ENCODE results near the gene RHBDD3.
A peak's percentile ranks its signal among the peaks of the same experiment; 100 is the strongest.
"Not testable (repeated sequence)": the region's sequence is repeated elsewhere in the genome, so short reads cannot be mapped to it uniquely, and the experiment has no call there.

The RHBDD3 gene

GRCh38 chr22:29245626-29246385, 22.0 kb downstream of the RHBDD3 start:
- Histone ChIP-seq H3K4me2 (ENCODE audit: low read length, poor library complexity, severe bottlenecking) (no peak overlapping the region), H3K4me3 (ENCODE audit: insufficient read depth in 1 of 2, low read depth in 1 of 2, low read length in 2 of 2) (no peak overlapping the region), H3K4me1 (ENCODE audit: control insufficient read depth, insufficient read depth, low read depth, low read length) (peaks cover 2% of the 10 kb centered on the region), H2BK12ac (ENCODE audit: low read length in 2 of 2) (no peak overlapping the region), H3K27me3 (ENCODE audit: control insufficient read depth in 1 of 2, insufficient read depth in 1 of 2, low read length in 2 of 2) (peaks cover 8 to 18% of the 10 kb centered on the region in 2 experiments), H3K9ac (ENCODE audit: low read length) (no peak overlapping the region), H4K91ac (ENCODE audit: low read length) (peak overlapping the region; percentile 39), H3K23ac (ENCODE audit: low read length in 2 of 2) (no peak overlapping the region), H3K36me3 (ENCODE audit: control insufficient read depth in 1 of 2, insufficient read depth in 2 of 2, low read depth in 1 of 2, low read length in 2 of 2) (no peaks in the 10 kb centered on the region), H2AFZ (ENCODE audit: low read depth, low read length) (no peak overlapping the region), H3K9me3 (ENCODE audit: control insufficient read depth, low read length) (peaks cover 9% of the 10 kb centered on the region), H2AK5ac (ENCODE audit: low read length, severe bottlenecking) (no peak overlapping the region), H3K27ac (ENCODE audit: low read length, poor library complexity, severe bottlenecking) (no peak overlapping the region), H2BK15ac (ENCODE audit: low read depth, poor library complexity, severe bottlenecking) (peak overlapping the region; percentile 84), H3K4ac (ENCODE audit: low read depth in 1 of 2, low read length in 2 of 2) (no peak overlapping the region), H2BK5ac (ENCODE audit: low read depth, low read length, poor library complexity, severe bottlenecking) (no peak overlapping the region), H2BK120ac (ENCODE audit: low read depth, low read length) (no peak overlapping the region), H3K79me1 (replicated peaks; ENCODE audit: low read length, poor library complexity, severe bottlenecking) (no peaks in the 10 kb centered on the region), H3K14ac (ENCODE audit: low read length in 2 of 2) (no peak overlapping the region), H3K18ac (ENCODE audit: low read depth in 1 of 2, low read length in 2 of 2) (no peak overlapping the region), H4K8ac (ENCODE audit: low read length) (peak overlapping the region; percentile 63)
- peak; percentile 62 for DNase-seq
- WGBS = 46% methylated on average over 10 of the region's 11 CpGs

DNA sequence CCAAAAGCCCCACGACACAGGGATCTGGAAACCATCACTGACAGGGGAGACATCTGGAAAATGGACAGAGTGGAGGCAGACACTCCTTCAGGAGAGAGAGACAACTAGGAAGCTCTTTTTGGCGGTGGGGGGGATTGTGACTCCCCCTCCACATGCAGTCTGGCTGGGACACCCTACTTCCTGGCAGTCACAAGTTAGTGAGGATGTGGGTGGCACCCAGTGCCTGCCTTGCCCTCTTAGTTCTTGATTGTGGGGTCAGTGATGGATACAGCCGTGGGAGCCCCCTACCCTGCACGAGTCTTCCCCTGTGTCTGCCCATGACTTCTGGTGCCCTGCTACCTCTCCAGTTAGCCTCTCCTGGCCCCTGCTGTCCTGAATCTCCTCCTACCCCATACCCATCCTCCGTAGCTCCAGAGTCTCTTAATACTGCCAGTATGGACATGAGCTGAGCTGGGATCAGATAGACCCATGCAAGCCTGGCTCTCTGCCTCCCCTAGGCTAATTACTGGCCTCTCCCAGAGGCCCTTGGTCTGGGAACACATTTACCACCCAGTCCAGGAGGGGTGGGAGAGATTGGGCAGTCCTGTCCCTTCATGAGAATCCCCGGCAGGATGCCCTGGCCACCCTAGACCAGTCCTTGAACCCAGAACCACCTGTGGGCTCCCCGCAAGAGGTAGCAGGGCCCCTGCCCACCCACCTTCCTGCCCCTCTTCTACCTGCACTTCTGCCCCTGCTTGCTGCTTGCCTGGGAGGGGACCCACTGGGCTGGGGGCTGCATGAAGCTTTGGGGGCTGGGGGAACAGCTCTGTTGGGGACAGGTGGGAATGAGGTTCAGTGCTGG, 22.8 kb downstream of the RHBDD3 start:
- Histone ChIP-seq H3K36me3 (ENCODE audit: control insufficient read depth in 1 of 2, insufficient read depth in 2 of 2, low read depth in 1 of 2, low read length in 2 of 2) (no peaks in the 10 kb centered on the region), H3K79me1 (replicated peaks; ENCODE audit: low read length, poor library complexity, severe bottlenecking) (no peaks in the 10 kb centered on the region), H3K18ac (ENCODE audit: low read depth in 1 of 2, low read length in 2 of 2) (peak overlapping the region in 1 of 2 experiments; percentile 19), H3K4me1 (ENCODE audit: control insufficient read depth, insufficient read depth, low read depth, low read length) (peaks cover 2% of the 10 kb centered on the region), H2BK12ac (ENCODE audit: low read length in 2 of 2) (no peak overlapping the region), H2BK120ac (ENCODE audit: low read depth, low read length) (no peak overlapping the region), H3K27ac (ENCODE audit: low read length, poor library complexity, severe bottlenecking) (no peak overlapping the region), H3K23ac (ENCODE audit: low read length in 2 of 2) (no peak overlapping the region), H3K4ac (ENCODE audit: low read depth in 1 of 2, low read length in 2 of 2) (no peak overlapping the region), H2AFZ (ENCODE audit: low read depth, low read length) (no peak overlapping the region), H3K27me3 (ENCODE audit: control insufficient read depth in 1 of 2, insufficient read depth in 1 of 2, low read length in 2 of 2) (peaks cover 8 to 18% of the 10 kb centered on the region in 2 experiments), H3K4me2 (ENCODE audit: low read length, poor library complexity, severe bottlenecking) (no peak overlapping the region), H3K9me3 (ENCODE audit: control insufficient read depth, low read length) (peaks cover 15% of the 10 kb centered on the region), H2BK5ac (ENCODE audit: low read depth, low read length, poor library complexity, severe bottlenecking) (no peak overlapping the region), H3K14ac (ENCODE audit: low read length in 2 of 2) (no peak overlapping the region), H3K9ac (ENCODE audit: low read length) (no peak overlapping the region), H2BK15ac (ENCODE audit: low read depth, poor library complexity, severe bottlenecking) (no peak overlapping the region), H2AK5ac (ENCODE audit: low read length, severe bottlenecking) (no peak overlapping the region), H3K4me3 (ENCODE audit: insufficient read depth in 1 of 2, low read depth in 1 of 2, low read length in 2 of 2) (no peak overlapping the region), H4K91ac (ENCODE audit: low read length) (peak overlapping the region; percentile 46), H4K8ac (ENCODE audit: low read length) (peak overlapping the region; percentile 63)
- no peak for DNase-seq
- 78% methylated on average over 4 of the region's 7 CpGs for WGBS

DNA sequence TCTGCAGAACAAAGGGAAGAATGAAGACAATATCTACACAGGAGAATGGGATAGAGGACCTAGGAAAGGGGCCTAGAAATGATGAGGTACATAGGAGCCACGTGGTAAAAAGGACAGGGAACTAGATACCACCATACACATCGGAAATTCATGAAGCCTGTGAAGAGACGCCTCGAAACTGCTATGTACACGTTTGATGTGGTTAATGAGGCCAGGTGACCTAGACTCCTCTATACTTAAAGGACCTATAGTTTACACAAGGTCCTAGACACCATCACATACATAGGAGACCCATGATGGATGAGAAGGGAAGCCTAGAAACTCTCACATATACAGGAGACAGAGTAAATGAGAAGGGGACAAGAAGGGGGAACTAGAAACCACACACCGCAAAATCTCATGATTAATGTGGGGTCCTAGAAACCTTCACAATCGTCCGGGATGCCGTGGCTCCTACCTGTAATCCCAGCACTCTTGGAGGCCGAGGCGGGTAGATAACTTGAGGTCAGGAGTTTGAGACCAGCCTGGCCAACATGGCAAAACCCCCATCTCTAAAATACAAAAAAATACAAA, 23.8 kb downstream of the RHBDD3 start:
- no peak overlapping the region for H3K9ac ChIP-seq (ENCODE audit: low read length)
- H3K4me3 ChIP-seq (ENCODE audit: insufficient read depth in 1 of 2, low read depth in 1 of 2, low read length in 2 of 2) = no peak overlapping the region
- no peaks in the 10 kb centered on the region for H3K36me3 ChIP-seq (ENCODE audit: control insufficient read depth in 1 of 2, insufficient read depth in 2 of 2, low read depth in 1 of 2, low read length in 2 of 2)
- no peak overlapping the region for H3K4ac ChIP-seq (ENCODE audit: low read depth in 1 of 2, low read length in 2 of 2)
- H2BK12ac ChIP-seq (ENCODE audit: low read length in 2 of 2) = no peak overlapping the region
- H2BK5ac ChIP-seq (ENCODE audit: low read depth, low read length, poor library complexity, severe bottlenecking) = no peak overlapping the region
- H3K27me3 ChIP-seq (ENCODE audit: control insufficient read depth in 1 of 2, insufficient read depth in 1 of 2, low read length in 2 of 2) = peaks cover 8 to 18% of the 10 kb centered on the region in 2 experiments
- H3K27ac ChIP-seq (ENCODE audit: low read length, poor library complexity, severe bottlenecking) = no peak overlapping the region
- no peak overlapping the region for H3K23ac ChIP-seq (ENCODE audit: low read length in 2 of 2)
- no peak overlapping the region for H4K8ac ChIP-seq (ENCODE audit: low read length)
- no peak for DNase-seq
- no peak overlapping the region for H2AFZ ChIP-seq (ENCODE audit: low read depth, low read length)
- 88% methylated on average over 11 of the region's 11 CpGs for WGBS
- no peak overlapping the region for H3K18ac ChIP-seq (ENCODE audit: low read depth in 1 of 2, low read length in 2 of 2)
- H3K9me3 ChIP-seq (ENCODE audit: control insufficient read depth, low read length) = peaks cover 21% of the 10 kb centered on the region
- H2BK15ac ChIP-seq (ENCODE audit: low read depth, poor library complexity, severe bottlenecking) = no peak overlapping the region
- H4K91ac ChIP-seq (ENCODE audit: low read length) = no peak overlapping the region
- H3K4me1 ChIP-seq (ENCODE audit: control insufficient read depth, insufficient read depth, low read depth, low read length) = peaks cover 2% of the 10 kb centered on the region
- no peaks in the 10 kb centered on the region for H3K79me1 ChIP-seq (replicated peaks; ENCODE audit: low read length, poor library complexity, severe bottlenecking)
- no peak overlapping the region for H3K14ac ChIP-seq (ENCODE audit: low read length in 2 of 2)
- no peak overlapping the region for H2AK5ac ChIP-seq (ENCODE audit: low read length, severe bottlenecking)
- no peak overlapping the region for H2BK120ac ChIP-seq (ENCODE audit: low read depth, low read length)
- H3K4me2 ChIP-seq (ENCODE audit: low read length, poor library complexity, severe bottlenecking) = no peak overlapping the region

DNA sequence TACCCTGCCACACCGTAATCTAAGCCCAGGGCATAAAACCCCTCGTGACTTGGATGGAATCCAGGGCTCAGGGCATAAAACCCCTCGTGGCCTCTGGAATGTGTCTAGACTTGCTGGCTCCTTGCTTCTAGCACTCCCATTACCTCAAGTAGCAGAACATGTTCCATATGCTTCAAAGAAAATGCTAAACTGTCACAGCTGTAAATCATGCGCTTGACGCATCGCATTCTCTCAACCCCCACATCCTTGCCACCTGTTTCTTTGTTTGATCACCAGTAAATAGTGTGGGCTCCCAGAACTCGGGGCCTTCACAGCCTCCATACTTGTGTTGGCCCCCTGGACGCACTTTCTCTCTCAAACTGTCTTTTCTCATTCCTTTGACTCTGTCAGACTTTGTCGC, 27.3 kb downstream of the RHBDD3 start:
- H3K14ac ChIP-seq (ENCODE audit: low read length in 2 of 2); H3K9ac ChIP-seq (ENCODE audit: low read length); H3K36me3 ChIP-seq (ENCODE audit: control insufficient read depth in 1 of 2, insufficient read depth in 2 of 2, low read depth in 1 of 2, low read length in 2 of 2); H2AFZ ChIP-seq (ENCODE audit: low read depth, low read length); H4K91ac ChIP-seq (ENCODE audit: low read length); H3K23ac ChIP-seq (ENCODE audit: low read length in 2 of 2); H2BK5ac ChIP-seq (ENCODE audit: low read depth, low read length, poor library complexity, severe bottlenecking); H3K4me1 ChIP-seq (ENCODE audit: control insufficient read depth, insufficient read depth, low read depth, low read length); H2BK15ac ChIP-seq (ENCODE audit: low read depth, poor library complexity, severe bottlenecking); H3K4me2 ChIP-seq (ENCODE audit: low read length, poor library complexity, severe bottlenecking); H3K27ac ChIP-seq (ENCODE audit: low read length, poor library complexity, severe bottlenecking); H3K79me1 ChIP-seq (replicated peaks; ENCODE audit: low read length, poor library complexity, severe bottlenecking); H2BK12ac ChIP-seq (ENCODE audit: low read length in 2 of 2); H4K8ac ChIP-seq (ENCODE audit: low read length); H3K4me3 ChIP-seq (ENCODE audit: insufficient read depth in 1 of 2, low read depth in 1 of 2, low read length in 2 of 2); H2BK120ac ChIP-seq (ENCODE audit: low read depth, low read length); H2AK5ac ChIP-seq (ENCODE audit: low read length, severe bottlenecking); DNase-seq; H3K4ac ChIP-seq (ENCODE audit: low read depth in 1 of 2, low read length in 2 of 2): not testable (repeated sequence)
- Histone ChIP-seq H3K9me3 (ENCODE audit: control insufficient read depth, low read length) (peaks cover 21% of the 10 kb centered on the region), H3K27me3 (ENCODE audit: control insufficient read depth in 1 of 2, insufficient read depth in 1 of 2, low read length in 2 of 2) (peaks cover 8 to 18% of the 10 kb centered on the region in 2 experiments), H3K18ac (ENCODE audit: low read depth in 1 of 2, low read length in 2 of 2) (peak overlapping the region in 1 of 2 experiments; percentile 24)
- 69% methylated on average over 9 of the region's 9 CpGs for WGBS
